HG03039 (cell line): Measurements from ENCODE around the gene NASP.
"Not testable (repeated sequence)": the region's sequence is repeated elsewhere in the genome, so short reads cannot be mapped to it uniquely, and the experiment has no call there.

Experiments used
- ATAC-seq: cut with Tn5 transposase; IDR thresholded peaks from one replicate; pipeline ENCODE4 v1.9.1; 2021; ENCODE audit warnings: mild to moderate bottlenecking, moderate library complexity; ENCODE audit not compliant: unreplicated experiment

The NASP gene

GRCh38 chr1:45569571-45569961, 14.3 kb upstream of the NASP start:
- no peak for ATAC-seq

GRCh38 chr1:45569962-45570581, 13.8 kb upstream of the NASP start:
- no peak for ATAC-seq

GRCh38 chr1:45570631-45571030, 13.2 kb upstream of the NASP start:
- ATAC-seq, result no peak

- ATAC-seq, result no peak
Observed at GRCh38 chr1:45573231-45573804, 10.5 kb upstream of the NASP start.

GRCh38 chr1:45574105-45574626, 9.7 kb upstream of the NASP start:
- no peak for ATAC-seq

GRCh38 chr1:45583264-45583665, 576 bp upstream of the NASP start:
- ATAC-seq, result peak; percentile 69

- peak; percentile 32 for ATAC-seq
Observed at GRCh38 chr1:45584351-45585109, 689 bp downstream of the NASP start.

GRCh38 chr1:45585110-45585426, 1.2 kb downstream of the NASP start:
- ATAC-seq, result no peak

GRCh38 chr1:45585496-45586075, 1.7 kb downstream of the NASP start:
- ATAC-seq, result no peak

- ATAC-seq, result no peak
Observed at GRCh38 chr1:45586769-45587168, 2.9 kb downstream of the NASP start.

GRCh38 chr1:45589861-45590260, 6.0 kb downstream of the NASP start:
- no peak for ATAC-seq

GRCh38 chr1:45594412-45594811, 10.6 kb downstream of the NASP start:
- ATAC-seq, result no peak

- ATAC-seq, result not testable (repeated sequence)
Observed at GRCh38 chr1:45596765-45597164, 12.9 kb downstream of the NASP start.

GRCh38 chr1:45604239-45604638, 20.4 kb downstream of the NASP start:
- ATAC-seq, result no peak

GRCh38 chr1:45607404-45608074, 23.7 kb downstream of the NASP start:
- ATAC-seq, result no peak

- no peak for ATAC-seq
Observed at GRCh38 chr1:45608175-45609156, 24.6 kb downstream of the NASP start.

- ATAC-seq, result no peak
Observed at GRCh38 chr1:45610589-45611226, 26.9 kb downstream of the NASP start.

GRCh38 chr1:45612941-45613579, 29.2 kb downstream of the NASP start:
- ATAC-seq, result no peak

- ATAC-seq, result no peak
Observed at GRCh38 chr1:45615885-45616284, 32.0 kb downstream of the NASP start.
